Measurements from ENCODE around the gene IGFL3.
A peak's percentile ranks its signal among the peaks of the same experiment; 100 is the strongest.
"Not testable (repeated sequence)": the region's sequence is repeated elsewhere in the genome, so short reads cannot be mapped to it uniquely, and the experiment has no call there.

IGFL3 gene

GRCh38 chr19:46125447-46125846, 959 bp upstream of the IGFL3 start:
- DNase-seq (ENCODE audit: low spot score) = no peak

- no peak for DNase-seq (ENCODE audit: low spot score)
Measured at GRCh38 chr19:46118136-46118535, 6.4 kb downstream of the IGFL3 start.

GRCh38 chr19:46116121-46116520, 8.4 kb downstream of the IGFL3 start:
- no peak for DNase-seq (ENCODE audit: low spot score)

- DNase-seq (ENCODE audit: low spot score) = peak; percentile 7
Measured at GRCh38 chr19:46115396-46116106, 8.9 kb downstream of the IGFL3 start.

- no peak for DNase-seq (ENCODE audit: low spot score)
Measured at GRCh38 chr19:46113726-46114125, 10.8 kb downstream of the IGFL3 start.

GRCh38 chr19:46112527-46112926, 12.0 kb downstream of the IGFL3 start:
- no peak for DNase-seq (ENCODE audit: low spot score)

- no peak for DNase-seq (ENCODE audit: low spot score)
Measured at GRCh38 chr19:46111376-46111775, 13.1 kb downstream of the IGFL3 start.

- DNase-seq (ENCODE audit: low spot score) = no peak
Measured at GRCh38 chr19:46109876-46110275, 14.6 kb downstream of the IGFL3 start.

GRCh38 chr19:46107371-46107770, 17.1 kb downstream of the IGFL3 start:
- DNase-seq (ENCODE audit: low spot score) = no peak

- DNase-seq (ENCODE audit: low spot score) = not testable (repeated sequence)
Measured at GRCh38 chr19:46102333-46102732, 22.2 kb downstream of the IGFL3 start.

- no peak for DNase-seq (ENCODE audit: low spot score)
Measured at GRCh38 chr19:46101293-46101692, 23.2 kb downstream of the IGFL3 start.

GRCh38 chr19:46100344-46100743, 24.1 kb downstream of the IGFL3 start:
- DNase-seq (ENCODE audit: low spot score) = no peak

GRCh38 chr19:46090444-46090843, 34.0 kb downstream of the IGFL3 start:
- no peak for DNase-seq (ENCODE audit: low spot score)

GRCh38 chr19:46089432-46089831, 35.1 kb downstream of the IGFL3 start:
- no peak for DNase-seq (ENCODE audit: low spot score)

- no peak for DNase-seq (ENCODE audit: low spot score)
Measured at GRCh38 chr19:46088101-46088500, 36.4 kb downstream of the IGFL3 start.

GRCh38 chr19:46085888-46086287, 38.6 kb downstream of the IGFL3 start:
- no peak for DNase-seq (ENCODE audit: low spot score)

GRCh38 chr19:46082728-46083050, 41.8 kb downstream of the IGFL3 start:
- DNase-seq (ENCODE audit: low spot score) = no peak

- peak; percentile 40 for DNase-seq (ENCODE audit: low spot score)
Measured at GRCh38 chr19:46081928-46082727, 42.4 kb downstream of the IGFL3 start.

- DNase-seq (ENCODE audit: low spot score) = peak; percentile 39
Measured at GRCh38 chr19:46080561-46080960, 43.9 kb downstream of the IGFL3 start.

GRCh38 chr19:46079576-46079975, 44.9 kb downstream of the IGFL3 start:
- no peak for DNase-seq (ENCODE audit: low spot score)

- DNase-seq (ENCODE audit: low spot score) = peak; percentile 34
Measured at GRCh38 chr19:46078573-46079332, 45.7 kb downstream of the IGFL3 start.

GRCh38 chr19:46077815-46078167, 46.7 kb downstream of the IGFL3 start:
- DNase-seq (ENCODE audit: low spot score) = no peak

Measured in hepatic stellate cell (primary cell).